HG03196 (cell line): ENCODE measurements around the gene PPP2R5C.
"Not testable (repeated sequence)": the region's sequence is repeated elsewhere in the genome, so short reads cannot be mapped to it uniquely, and the experiment has no call there.

Experiments used
- ATAC-seq: cut with Tn5 transposase; IDR thresholded peaks from one replicate; pipeline ENCODE4 v1.9.1; 2021; ENCODE audit not compliant: unreplicated experiment

Gene PPP2R5C

GRCh38 chr14:101726954-101727302 is 34.6 kb upstream of the PPP2R5C start:
- ATAC-seq, result no peak

GRCh38 chr14:101727611-101728366 is 33.7 kb upstream of the PPP2R5C start:
- ATAC-seq, result no peak

DNA sequence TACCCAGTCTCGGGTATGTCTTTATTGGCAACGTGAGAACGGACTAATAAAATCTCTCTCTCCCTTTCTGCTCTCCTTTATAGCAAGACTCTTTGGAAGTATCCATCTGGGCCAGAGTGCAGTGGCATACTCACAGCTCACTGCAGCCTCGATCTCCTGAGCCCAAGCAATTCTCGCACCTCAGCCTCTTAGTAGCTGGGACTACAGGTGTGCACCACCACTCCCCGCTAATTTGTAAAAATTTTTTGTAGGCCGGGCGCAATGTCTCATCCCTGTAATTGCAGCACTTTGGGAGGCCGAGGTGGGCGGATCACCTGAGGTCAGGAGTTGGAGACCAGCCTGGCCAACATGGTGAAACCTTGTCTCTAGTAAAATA is 33.2 kb upstream of the PPP2R5C start:
- no peak for ATAC-seq

DNA sequence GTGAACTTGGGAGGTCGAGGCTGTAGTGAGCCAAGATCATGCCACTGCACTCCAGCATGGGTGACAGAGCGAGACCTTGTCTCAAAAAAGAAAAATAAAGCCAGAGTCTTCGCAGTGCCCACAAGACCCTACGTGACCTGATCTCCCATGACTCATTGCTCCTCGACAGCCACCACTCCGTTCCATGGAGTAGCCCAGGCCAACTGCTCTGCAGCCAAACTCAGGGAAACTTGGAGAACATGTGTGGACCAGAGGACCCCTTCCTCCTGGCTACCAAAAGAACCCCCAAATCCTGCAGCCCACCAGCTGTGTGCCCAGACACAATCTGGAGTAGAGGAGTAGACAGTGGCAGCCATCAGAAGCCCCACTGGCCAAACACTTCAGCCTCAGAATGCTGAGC is 32.1 kb upstream of the PPP2R5C start:
- ATAC-seq, result no peak

DNA sequence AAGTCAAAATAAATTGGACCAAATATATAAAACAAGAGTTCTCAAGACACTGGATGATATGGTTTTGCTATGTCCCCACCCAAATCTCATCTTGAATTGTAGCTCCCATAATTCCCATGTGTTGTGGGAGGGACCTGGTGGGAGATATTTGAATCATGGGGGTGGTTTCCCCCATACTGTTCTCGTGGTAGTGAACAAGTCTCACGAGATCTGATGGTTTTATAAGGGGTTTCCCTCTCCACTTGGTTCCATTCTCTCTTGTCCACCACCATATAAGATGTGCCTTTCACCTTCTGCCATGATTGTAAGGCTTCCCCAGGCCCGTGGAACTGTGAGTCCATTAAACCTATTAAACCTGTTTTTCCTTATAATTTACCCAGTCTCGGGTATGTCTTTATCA is 31.4 kb upstream of the PPP2R5C start:
- not testable (repeated sequence) for ATAC-seq

- no peak for ATAC-seq
These were observed 30.8 kb upstream of the PPP2R5C start for GRCh38 chr14:101730626-101731186.

DNA sequence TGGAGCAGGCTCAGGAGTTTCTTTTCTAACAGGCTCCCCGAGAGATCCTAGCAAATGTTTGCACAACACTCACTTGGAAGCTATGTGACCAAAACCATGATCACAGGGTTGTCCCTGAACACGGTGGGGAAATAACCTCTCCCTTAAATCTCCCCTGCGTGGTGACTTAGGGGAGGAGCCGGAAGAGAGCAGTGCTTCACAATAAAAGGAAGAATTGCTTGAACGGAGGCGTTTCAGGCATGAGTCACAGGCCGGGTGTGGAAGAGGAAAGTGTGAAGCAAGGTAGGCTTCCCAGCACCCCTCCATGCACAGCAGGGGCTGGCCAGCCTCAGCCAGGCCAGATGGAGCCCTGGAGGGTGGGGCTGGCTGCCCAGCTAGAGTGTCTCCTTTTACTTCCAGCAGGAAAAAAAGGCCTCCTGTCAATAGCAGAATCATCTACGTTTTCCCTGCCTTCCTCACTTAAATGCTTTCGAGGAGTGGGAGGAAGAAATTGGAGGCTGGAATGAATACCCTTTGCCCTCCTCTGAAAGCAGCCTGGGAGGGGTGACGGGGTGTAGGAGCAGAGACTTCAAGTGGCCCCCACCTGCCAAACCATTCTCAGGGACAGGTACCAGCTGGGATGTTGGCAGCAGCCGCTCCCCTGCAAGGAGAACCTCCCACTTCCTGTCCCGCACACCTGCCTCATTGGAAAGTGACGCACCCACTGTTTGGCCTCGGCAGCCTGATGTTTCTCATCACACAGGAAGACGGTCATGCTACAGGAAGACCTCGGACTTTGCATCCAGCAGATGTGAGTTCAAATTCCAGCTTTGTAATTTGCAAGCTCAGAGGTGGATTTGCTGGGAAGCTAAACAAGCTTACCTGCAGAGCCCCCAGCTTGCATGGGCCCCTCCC is 30.1 kb upstream of the PPP2R5C start:
- ATAC-seq, result peak; percentile 81

DNA sequence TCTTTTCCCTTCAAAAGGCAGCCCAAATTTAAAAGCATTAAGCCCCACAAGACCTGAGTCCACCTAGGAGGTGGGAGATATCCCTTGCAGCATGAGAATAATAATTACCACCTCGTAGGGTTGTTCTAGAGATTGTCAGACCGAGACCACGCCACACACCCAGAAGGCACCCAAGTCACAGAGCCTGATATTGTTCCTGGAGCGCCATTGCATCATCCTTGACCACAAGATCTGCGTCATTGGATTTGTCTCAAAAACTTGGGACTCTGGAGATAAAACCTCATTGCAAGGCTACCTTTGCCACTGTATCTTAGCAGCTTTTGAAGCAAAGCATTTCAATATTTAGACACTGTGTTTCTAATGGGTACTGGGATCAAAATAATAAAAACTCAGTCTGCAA is 29.4 kb upstream of the PPP2R5C start:
- ATAC-seq, result no peak

DNA sequence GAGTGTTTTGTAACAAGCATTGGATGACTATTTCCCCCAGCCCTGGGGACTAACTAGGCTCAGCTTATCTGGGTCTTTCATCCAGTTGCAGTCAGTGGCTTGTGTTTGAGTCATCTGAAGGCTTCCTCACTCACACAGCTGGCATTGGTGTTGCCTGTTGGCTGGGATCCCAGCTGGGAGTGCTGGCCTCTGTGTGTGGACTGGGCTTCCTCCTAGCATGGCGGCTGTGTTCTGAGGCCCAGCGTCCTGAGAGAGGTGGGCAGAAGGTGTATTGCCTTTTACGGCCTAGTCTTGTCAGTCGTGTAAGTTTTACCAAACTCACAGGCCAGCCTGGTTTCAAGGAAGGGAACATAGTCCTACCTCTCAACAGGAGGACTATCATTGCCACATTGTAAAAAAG is 28.3 kb upstream of the PPP2R5C start:
- no peak for ATAC-seq

- no peak for ATAC-seq
These were observed 27.2 kb upstream of the PPP2R5C start for GRCh38 chr14:101734246-101734847.

- no peak for ATAC-seq
These were observed 26.1 kb upstream of the PPP2R5C start for GRCh38 chr14:101735453-101735852.

- no peak for ATAC-seq
These were observed 25.4 kb upstream of the PPP2R5C start for GRCh38 chr14:101736071-101736470.

DNA sequence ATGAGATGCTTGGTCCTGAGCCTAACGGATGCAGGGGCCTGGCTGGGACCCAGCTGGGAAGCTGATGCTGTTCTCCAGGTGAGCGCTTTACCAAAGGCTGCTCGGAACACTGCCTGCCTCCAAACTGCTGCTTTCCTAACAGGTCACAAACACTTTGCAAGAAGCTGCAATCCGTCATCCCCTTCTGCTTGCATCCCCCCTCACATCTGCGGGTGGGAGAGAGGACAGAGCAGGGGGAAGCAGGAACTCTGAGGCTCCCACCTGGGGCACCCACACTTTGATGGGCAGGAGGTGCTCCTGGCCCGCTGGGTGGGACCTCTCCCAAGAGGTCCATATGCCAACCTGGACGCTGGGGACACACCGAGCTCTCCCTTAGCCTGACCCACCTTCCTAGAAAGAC is 24.9 kb upstream of the PPP2R5C start:
- no peak for ATAC-seq

GRCh38 chr14:101737414-101738339 is 23.8 kb upstream of the PPP2R5C start:
- ATAC-seq, result no peak

DNA sequence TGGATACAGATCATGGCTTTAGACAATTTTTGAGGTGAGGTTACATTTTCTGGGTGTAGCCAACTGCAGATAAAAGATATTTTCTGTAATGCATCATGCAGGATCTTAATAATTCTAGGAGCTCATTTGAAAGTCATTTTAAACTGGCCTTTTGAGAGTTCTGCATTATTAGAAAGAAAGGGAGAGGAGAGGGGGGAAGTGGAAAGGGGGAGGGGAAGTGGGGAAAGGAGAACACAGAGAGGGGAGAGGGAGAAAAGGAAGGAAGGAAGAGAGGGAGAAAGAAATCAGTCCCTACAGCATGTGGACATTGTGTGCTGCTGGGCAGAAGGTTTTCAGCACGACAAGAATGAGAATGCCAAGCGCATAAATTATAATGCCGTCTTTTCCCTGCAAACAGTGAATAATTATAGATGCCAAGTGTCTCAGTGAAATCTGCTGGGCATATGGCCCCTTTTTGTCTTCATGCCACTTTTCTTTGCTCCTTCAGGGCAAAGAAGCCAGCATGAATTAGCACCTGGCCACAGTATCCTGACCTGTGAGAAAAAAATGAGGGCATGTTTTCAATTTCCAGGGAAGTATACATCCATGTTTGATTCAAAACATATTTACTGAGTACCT is 22.7 kb upstream of the PPP2R5C start:
- no peak for ATAC-seq

GRCh38 chr14:101739446-101740141 is 21.9 kb upstream of the PPP2R5C start:
- ATAC-seq, result no peak

- ATAC-seq, result no peak
These were observed 20.5 kb upstream of the PPP2R5C start for GRCh38 chr14:101740981-101741380.

GRCh38 chr14:101743701-101744100 is 17.8 kb upstream of the PPP2R5C start:
- ATAC-seq, result no peak

- not testable (repeated sequence) for ATAC-seq
These were observed 17.1 kb upstream of the PPP2R5C start for GRCh38 chr14:101744382-101744781.
